HG03139 (cell line): ENCODE measurements around the gene EPS8.

Source experiments
- ATAC-seq: cut with Tn5 transposase; IDR thresholded peaks from one replicate; pipeline ENCODE4 v1.9.1; 2021; ENCODE audit not compliant: unreplicated experiment

Gene EPS8

GRCh38 chr12:15693228-15693911, 95.8 kb downstream of the EPS8 start:
- no peak for ATAC-seq

DNA sequence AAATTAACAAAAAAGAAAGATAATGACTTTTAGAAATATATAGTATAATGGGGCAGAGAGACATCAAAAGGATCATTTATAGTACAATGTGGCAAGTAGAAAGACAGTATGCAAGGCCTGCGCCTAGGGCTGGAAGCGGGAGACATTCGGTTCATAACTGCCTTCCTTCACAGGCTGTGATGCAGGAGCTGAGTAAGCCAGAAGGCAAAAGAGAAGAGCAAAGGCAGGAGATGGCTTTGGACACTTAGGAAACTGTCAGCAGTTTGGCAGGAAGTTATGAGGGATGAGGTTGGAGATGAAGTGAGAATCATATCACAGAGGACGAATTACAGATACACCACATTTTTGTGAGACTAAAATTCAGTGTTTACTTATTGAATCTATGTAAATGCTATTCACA, 97.8 kb downstream of the EPS8 start:
- ATAC-seq: no peak

GRCh38 chr12:15690320-15690719, 98.9 kb downstream of the EPS8 start:
- ATAC-seq: no peak

DNA sequence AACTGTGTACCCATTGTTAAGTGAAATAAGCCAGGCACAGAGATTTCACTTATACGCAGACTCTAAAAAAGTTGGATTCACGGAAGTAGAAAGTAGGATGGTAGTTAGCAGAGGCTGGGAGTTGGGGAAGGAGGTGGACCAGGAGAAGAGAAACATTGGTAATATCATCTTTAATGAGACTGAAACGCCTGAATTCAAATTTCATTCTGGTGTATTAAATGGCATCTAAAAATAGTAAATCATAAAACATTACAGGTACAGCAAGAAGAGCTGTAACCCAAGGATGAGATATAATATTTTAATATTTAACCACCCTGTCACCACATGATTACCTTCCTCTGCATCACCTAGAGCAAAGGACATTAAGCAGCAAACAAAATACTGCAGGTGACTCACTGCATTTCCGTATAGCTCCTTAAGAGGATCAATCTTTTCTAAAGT, 99.4 kb downstream of the EPS8 start:
- ATAC-seq: no peak

DNA sequence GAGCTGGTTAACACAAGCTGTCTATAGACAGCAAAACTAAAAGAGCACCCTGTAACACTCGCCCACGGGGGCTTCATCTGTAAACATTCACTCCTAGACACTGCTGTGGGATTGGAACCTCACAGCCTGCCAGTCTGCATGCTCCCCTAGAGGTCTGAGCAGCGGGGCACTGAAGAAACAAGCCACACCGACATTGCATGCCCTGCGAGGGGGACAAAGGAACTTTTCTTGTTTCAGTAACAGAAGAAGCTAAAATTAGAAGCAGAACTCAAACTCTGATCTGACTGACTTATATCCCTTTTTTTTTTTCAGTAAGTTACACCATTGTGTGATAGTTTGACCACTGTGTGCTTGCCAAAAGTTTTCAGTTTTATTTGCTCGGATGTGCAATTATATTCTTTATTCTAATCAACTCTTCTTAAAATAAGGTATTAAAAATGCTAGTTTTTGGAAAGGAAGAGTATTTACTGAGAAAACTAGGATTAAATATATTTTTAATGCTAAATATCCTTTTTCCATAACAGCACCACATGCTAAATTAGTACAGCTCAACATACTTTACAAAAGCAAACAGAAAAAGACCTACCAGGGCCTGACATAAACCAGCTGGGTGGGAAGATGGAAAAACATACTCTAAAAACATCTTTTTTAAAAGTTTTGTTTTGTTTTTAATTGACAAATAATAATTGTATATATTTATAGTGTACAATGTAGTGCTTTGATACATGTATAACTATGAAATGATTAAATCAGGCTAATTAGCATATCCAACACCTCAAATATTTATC, 100.2 kb downstream of the EPS8 start:
- ATAC-seq: no peak

GRCh38 chr12:15688202-15688736, 100.9 kb downstream of the EPS8 start:
- no peak for ATAC-seq

DNA sequence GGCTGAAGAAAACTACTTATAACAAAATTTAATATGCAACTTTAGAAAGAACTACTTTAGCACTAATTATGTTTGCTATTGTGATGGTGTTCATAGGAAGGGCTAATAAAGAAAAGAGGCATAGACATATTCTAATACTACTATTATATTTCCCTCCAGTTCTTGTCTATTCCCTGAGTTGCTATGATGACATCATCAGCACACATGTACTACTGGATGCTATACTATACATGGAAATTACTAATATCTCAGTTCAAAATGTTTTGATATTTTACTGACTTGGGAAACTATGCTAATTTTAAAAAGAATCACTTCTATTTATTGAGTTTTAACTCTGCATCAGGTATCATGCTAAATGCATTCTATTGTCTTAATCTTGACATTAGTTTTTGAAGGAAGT, 101.6 kb downstream of the EPS8 start:
- no peak for ATAC-seq

DNA sequence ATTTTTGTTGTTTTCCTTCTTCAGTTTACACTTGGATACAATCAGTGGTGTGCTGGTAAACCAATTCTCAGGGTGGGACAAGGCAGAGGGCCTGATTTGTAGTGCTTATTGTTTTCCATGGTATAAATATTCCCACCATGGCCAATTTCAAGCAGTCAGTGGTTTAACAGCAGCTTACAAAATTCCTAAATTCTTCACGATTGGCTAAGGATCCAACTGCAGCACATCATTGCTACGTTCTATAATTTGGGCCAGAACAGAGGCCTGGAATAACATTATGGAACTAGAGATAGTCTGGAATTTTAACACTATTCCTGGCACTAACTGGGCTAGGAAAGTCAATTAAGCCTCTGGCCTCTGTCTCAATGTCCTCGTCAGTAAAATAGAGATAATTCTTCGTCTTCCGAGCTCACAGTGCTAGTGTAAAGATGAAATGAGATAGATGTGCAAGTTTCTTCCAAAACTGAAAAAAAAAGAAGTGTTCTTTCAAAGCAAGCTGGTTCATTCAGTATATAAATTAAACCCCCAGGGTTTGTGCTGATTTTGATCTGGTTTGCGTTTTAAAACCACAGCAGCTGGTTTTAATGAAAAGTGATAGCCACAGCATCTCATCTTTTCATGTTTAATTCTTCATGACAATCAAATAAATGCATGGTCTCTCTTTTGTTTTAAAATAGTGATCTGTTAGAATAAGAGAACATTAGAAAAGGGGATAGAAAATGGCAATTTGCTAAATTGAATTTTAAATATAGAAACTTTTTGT, 104.1 kb downstream of the EPS8 start:
- no peak for ATAC-seq

DNA sequence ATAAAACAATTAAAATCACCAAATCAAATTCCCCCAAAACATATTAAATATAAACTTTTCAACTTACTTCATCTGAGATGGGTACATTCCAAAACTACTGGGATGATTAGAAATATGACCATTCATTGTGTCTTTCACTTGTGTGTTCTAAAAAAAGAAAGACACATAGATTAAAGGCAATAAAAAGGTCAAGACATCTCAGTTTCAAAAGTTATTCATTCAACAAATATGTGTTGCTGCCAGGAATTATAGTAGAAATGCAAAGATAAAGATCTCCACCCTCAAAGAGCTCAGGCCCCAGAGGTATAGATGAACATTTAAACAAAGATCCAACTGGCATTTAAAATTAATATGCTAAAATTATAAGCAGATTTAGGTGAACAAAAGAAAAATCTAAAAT, 106.4 kb downstream of the EPS8 start:
- ATAC-seq: no peak

GRCh38 chr12:15679151-15679550, 110.0 kb downstream of the EPS8 start:
- no peak for ATAC-seq

DNA sequence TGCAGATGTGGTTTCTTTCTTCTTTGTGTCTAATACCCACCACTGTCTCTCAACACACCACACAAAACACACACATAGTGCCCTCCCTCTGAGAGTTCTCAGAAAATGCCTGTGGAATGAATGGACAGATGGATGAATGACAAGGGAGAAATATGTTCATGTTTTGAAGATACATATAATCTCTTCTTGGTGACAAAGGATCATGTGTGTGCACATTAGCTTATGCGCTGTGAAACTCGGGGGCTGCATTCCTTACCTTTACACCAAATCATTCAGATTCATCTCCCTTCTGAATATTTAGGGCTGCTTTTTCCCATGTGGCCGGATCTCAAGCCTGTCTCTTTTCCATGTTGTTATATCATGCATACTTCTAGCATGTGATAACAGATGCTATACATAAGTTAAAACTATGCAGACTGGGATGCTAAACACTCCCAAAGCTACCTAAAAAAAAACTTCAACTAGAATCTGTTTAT, 111.4 kb downstream of the EPS8 start:
- no peak for ATAC-seq

GRCh38 chr12:15677228-15677627, 112.0 kb downstream of the EPS8 start:
- ATAC-seq: no peak

- no peak for ATAC-seq
Measured at GRCh38 chr12:15672671-15673270, 116.4 kb downstream of the EPS8 start.

DNA sequence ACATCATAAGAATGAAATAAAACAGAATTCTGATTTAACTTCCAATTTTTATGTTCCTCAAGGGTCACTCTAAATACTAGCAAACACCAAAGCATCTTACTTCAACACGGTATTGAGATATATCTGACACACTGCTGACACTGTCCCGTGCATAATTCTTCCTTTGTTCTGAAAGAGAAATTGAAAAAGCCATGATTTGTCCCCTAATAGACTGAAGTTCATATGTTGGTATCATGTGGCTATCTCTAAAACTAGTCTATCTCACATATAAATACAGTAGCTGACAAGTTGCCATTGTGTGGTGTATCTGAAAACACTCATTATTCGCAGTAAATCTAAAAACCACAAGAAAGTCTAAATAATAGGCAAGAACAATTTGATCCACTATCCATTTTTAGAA, 118.4 kb downstream of the EPS8 start:
- no peak for ATAC-seq

GRCh38 chr12:15669256-15669948, 119.8 kb downstream of the EPS8 start:
- no peak for ATAC-seq

DNA sequence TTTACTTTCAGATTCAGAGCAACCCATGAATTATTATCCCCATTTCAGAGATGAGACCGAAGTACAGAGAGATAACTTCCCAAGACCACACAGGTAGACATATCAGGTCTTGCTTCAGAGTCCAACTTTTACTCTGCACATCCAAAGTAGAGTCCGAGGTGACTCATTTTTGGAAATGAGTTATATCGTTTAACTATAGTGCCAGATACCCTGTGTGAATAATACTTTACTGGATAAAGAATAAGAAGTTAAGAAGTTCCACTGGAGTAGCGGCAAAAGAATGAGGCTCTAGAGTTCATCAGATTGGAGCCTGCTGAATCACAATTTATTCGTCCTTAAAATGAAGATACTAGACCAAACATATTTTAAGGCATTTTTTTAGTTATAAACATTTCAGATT, 124.7 kb downstream of the EPS8 start:
- ATAC-seq: no peak

DNA sequence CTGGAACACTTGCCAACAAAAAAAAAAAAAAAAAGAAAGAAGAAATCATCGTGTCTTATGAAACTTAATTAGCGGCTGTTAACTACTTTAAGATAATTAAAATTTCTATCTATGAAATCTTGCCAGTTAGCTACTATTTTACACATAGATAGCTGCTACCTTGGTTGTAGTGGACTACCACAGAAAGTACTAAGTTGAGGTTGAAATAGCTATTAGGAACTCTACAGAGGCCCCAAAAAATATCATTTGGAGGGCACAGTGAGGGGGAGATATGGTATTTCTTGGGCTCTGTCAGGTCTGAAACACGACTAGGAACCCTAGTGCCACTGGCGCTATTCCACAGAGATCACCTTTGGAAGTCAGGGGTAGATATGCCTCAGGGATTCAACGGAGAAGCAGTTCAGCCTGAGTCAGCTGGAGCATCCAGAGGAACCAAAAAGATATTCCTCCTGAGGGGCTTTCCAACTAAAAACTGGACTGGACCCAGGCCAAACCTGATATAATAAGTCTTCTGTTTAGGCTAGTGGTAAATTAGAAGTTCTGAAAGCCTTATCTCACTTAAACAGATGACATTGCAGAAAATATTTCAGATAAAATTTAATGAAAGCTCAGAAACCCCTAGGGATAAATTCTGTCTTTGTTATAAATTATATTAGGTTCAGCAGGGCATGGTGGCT, 126.1 kb downstream of the EPS8 start:
- ATAC-seq: no peak

- no peak for ATAC-seq
Measured at GRCh38 chr12:15662303-15662980, 126.7 kb downstream of the EPS8 start.

DNA sequence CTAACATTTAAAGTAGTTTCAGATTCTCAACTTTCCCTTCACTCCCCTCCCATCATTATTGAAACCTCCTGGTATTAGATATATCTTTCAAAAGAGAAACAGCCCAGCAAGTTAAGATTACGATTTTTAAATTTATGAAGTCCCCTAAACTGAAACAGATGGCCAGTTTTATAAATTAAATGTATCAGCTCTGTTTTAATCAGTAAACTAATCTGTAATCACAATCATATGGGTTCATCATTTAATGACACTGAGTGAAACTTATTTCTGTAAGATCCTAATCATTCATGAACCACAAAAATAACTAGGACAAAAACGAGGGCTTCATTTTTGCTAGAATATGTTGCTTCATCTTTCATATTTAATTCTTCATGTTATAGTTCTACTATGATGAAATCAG, 137.8 kb downstream of the EPS8 start:
- ATAC-seq: no peak
